Osteocyte (in vitro differentiated cells): ENCODE measurements around the gene KPNA2. TPM values are rescaled to one million over a fixed set of nuclear protein-coding genes. Genes with fewer than 3 reads are reported as not detected.
A peak's percentile ranks its signal among the peaks of the same experiment; 100 is the strongest.
"Not testable (repeated sequence)": the region's sequence is repeated elsewhere in the genome, so short reads cannot be mapped to it uniquely, and the experiment has no call there.

ENCODE experiments used
- DNase-seq: peaks from one replicate; pipeline ENCODE4 v3.0.0; 2021; ENCODE audit warnings: mixed read lengths; ENCODE audit not compliant: unreplicated experiment; ENCODE audit errors: extremely low spot score
- H3K27ac Mint-ChIP-seq: one replicate; pipeline ENCODE4 v1.8.0; 2021; ENCODE audit warnings: mild to moderate bottlenecking, mixed read lengths; ENCODE audit not compliant: unreplicated experiment
- H3K27me3 Mint-ChIP-seq: one replicate; pipeline ENCODE4 v1.8.0; 2021; ENCODE audit warnings: mixed read lengths; ENCODE audit not compliant: unreplicated experiment
- H3K36me3 Mint-ChIP-seq: one replicate; pipeline ENCODE4 v1.8.0; 2021; ENCODE audit warnings: mixed read lengths; ENCODE audit not compliant: unreplicated experiment
- H3K4me1 Mint-ChIP-seq: one replicate; pipeline ENCODE4 v1.8.0; 2021; ENCODE audit warnings: mixed read lengths; ENCODE audit not compliant: unreplicated experiment
- H3K4me3 Mint-ChIP-seq: one replicate; pipeline ENCODE4 v1.8.0; 2021; ENCODE audit warnings: mild to moderate bottlenecking, moderate library complexity, mixed read lengths; ENCODE audit not compliant: unreplicated experiment
- H3K9me3 Mint-ChIP-seq: one replicate; pipeline ENCODE4 v1.8.0; 2021; ENCODE audit warnings: mixed read lengths; ENCODE audit not compliant: unreplicated experiment
- CTCF ChIP-seq: fragments of 200-600 bp; sonication (generic); IDR thresholded peaks from 2 replicates; pipeline ENCODE4 v1.5.0; 2021; ENCODE audit warnings: antibody characterized with exemption, mild to moderate bottlenecking, moderate library complexity
- total RNA-seq: library from RNA; stranded (reverse); gene quantifications from 2 replicates; pipeline ENCODE4 v1.2.1, GENCODE V29; 2021

KPNA2 gene
- total RNA-seq, 1 donor from 2014 or later: 95.0 TPM

GRCh38 chr17:67993998-67994361 is 41.6 kb upstream of the KPNA2 start:
- Mint-ChIP-seq H3K9me3 (no peaks in the 10 kb centered on the region), H3K4me1 (peaks cover 35% of the 10 kb centered on the region), H3K27ac (peak overlapping the region; percentile 88), H3K4me3 (peak overlapping the region; percentile 83), H3K27me3 (no peaks in the 10 kb centered on the region), H3K36me3 (no peaks in the 10 kb centered on the region)
- DNase-seq: no peak
- TF ChIP-seq CTCF: no peak

- peak overlapping the region; percentile 88 for H3K27ac Mint-ChIP-seq
- H3K4me3 Mint-ChIP-seq: peak overlapping the region; percentile 83
- H3K9me3 Mint-ChIP-seq: no peaks in the 10 kb centered on the region
- H3K4me1 Mint-ChIP-seq: peaks cover 35% of the 10 kb centered on the region
- no peak for DNase-seq
- no peak for TF ChIP-seq CTCF
- no peaks in the 10 kb centered on the region for H3K27me3 Mint-ChIP-seq
- H3K36me3 Mint-ChIP-seq: no peaks in the 10 kb centered on the region
Observed at GRCh38 chr17:67994817-67995569, 40.5 kb upstream of the KPNA2 start.

GRCh38 chr17:67995570-67996263 is 39.8 kb upstream of the KPNA2 start:
- no peak for TF ChIP-seq CTCF
- peak overlapping the region; percentile 83 for H3K4me3 Mint-ChIP-seq
- H3K27ac Mint-ChIP-seq: peak overlapping the region; percentile 88
- peaks cover 35% of the 10 kb centered on the region for H3K4me1 Mint-ChIP-seq
- DNase-seq: no peak
- no peaks in the 10 kb centered on the region for H3K27me3 Mint-ChIP-seq
- H3K9me3 Mint-ChIP-seq: no peaks in the 10 kb centered on the region
- no peaks in the 10 kb centered on the region for H3K36me3 Mint-ChIP-seq

GRCh38 chr17:67996301-67997171 is 39.0 kb upstream of the KPNA2 start, which contains the start of gene C17orf58:
C17orf58 (minus strand) TSS chr17:67996469; CDS start chr17:67996198, 271 bp downstream.
- not testable (repeated sequence) for DNase-seq

GRCh38 chr17:67998466-67998865 is 37.1 kb upstream of the KPNA2 start:
- TF ChIP-seq CTCF: no peak
- no peaks in the 10 kb centered on the region for H3K36me3 Mint-ChIP-seq
- H3K27ac Mint-ChIP-seq: no peak overlapping the region
- no peak for DNase-seq
- no peak overlapping the region for H3K4me3 Mint-ChIP-seq
- no peaks in the 10 kb centered on the region for H3K27me3 Mint-ChIP-seq
- H3K4me1 Mint-ChIP-seq: peaks cover 27% of the 10 kb centered on the region
- no peaks in the 10 kb centered on the region for H3K9me3 Mint-ChIP-seq

More at GRCh38 chr17:67996301-67997171, 39.0 kb upstream of the KPNA2 start, which contains the start of gene C17orf58:
- Mint-ChIP-seq H3K27ac (peak within 1 kb of the TSS; percentile 88), H3K4me1 (peaks cover 35% of the 10 kb centered on the region), H3K4me3 (peak within 1 kb of the TSS; percentile 83)
- not testable (repeated sequence) for H3K9me3 Mint-ChIP-seq, H3K36me3 Mint-ChIP-seq, H3K27me3 Mint-ChIP-seq
